NCI-H2081 treated with DMSO at 0.1 percent for 48 hours (cell line): Measurements from ENCODE around the gene IFNL1.
"Not testable (repeated sequence)": the region's sequence is repeated elsewhere in the genome, so short reads cannot be mapped to it uniquely, and the experiment has no call there.

Source experiments
- DNase-seq: peaks from one replicate; lab custom pipeline; 2025; lab: John Stamatoyannopoulos, UW

Gene IFNL1

DNA sequence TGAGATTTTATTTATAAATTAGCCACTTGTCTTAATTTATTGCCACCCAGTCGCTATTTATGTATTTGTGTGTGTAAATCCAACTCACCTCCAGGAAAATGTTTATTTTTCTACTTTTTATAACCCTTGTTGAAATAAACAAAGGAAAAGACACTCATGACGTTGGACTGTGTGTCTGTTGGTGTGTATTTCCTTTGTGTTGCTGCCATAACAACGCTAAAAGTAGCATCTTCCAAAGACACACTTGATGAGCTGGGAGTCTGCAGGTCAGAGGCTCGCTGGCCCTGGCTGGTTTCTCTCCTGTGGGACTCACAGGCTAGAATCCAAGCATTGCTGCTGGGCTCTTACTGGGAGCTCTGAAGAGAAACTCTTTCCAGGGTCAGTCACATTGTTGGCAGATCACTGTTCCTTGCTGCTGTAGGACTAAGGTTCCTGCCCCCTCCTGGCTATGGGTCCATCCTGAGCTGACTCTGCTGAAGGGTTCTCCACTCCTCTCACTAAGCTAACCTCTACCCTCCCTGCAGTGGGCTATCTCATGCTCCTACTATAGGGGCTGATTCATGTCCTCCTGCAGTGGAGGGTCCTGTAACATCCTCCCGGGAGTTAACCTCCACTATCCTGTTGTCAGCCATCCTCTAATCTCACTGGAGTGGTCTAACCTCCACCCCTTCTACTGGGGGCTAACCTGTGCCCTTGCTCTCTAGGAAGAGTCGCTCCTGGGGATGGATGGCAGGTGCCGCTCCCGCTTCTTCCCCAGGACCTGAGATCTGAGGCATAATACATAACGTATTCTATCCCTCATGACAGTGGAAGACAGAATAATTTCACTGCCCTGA lies 26.0 kb upstream of the IFNL1 start:
- DNase-seq: no peak

DNA sequence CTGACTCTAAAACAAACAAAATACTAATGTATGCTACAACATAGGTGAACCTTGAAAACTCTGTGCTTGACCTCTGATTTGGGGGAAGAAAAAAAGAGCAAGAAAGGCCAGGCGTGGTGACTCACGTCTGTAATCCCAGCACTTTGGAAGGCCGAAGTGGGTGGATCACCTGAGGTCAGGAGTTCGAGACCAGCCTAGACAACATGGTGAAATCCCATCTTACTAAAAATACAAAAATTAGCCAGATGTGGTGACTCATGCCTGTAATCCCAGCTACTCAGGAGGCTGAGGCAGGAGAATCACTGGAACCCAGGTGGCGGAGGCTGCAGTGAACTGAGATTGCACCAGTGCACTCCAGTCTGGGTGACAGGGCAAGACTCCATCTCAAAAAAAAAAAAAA lies 22.3 kb upstream of the IFNL1 start:
- DNase-seq: not testable (repeated sequence)

DNA sequence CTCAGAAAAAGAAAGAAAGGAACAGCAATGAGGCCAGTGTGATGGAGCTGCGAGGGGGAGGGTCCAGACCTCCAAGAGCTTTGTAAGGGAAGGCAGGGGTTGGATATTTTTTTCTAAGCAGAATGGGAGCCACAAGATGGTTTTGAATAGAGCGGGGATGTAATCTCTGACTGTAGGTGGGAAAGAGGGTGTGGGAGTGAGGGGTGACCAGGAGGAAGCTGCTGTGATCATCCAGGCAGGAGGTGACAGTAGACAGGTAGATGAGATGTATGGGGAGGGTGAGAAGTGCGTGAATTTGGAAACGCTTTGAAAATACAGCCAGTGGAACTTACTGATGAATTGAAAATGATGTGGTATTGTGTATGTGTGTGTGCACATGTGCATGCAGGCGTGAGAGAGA lies 20.6 kb upstream of the IFNL1 start:
- no peak for DNase-seq

DNA sequence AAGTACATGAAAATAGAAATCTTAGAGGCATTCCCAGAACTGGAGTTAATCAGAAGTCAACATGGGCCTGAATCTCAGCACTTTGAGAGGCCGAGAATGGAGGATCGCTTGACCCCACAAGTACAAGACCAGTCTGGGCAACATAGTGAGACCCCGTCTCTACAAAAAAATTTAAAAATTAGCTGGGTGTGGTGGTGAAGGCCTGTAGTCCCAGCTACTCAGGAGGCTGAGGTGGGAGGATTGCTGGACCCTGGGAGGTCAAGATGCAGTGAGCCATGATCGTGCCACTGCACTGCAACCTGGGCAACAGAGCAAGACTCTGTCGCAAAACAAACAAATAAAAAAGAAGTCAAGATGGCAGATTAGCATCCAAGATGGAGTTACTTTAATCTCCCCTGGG lies 19.5 kb upstream of the IFNL1 start:
- DNase-seq: no peak

DNA sequence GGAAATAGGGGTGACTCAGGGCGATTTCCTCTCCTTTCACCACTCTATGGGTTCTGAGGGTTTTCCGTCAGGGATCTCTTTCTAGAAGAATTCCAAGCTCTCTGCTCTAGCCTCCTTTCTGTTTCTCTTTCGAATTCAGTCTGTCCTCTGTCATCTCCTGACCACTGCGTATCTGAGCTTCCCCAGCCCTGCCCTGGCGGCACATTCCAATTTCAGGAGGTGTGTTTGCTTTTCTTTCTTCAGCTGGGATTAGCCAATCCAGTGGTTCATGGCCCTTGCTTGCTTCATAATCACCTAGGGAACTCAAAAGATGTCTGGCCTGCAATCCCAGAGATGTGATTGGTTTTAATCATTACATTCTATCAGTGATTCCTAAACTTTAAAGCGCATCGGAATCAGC lies 18.6 kb upstream of the IFNL1 start:
- no peak for DNase-seq

DNA sequence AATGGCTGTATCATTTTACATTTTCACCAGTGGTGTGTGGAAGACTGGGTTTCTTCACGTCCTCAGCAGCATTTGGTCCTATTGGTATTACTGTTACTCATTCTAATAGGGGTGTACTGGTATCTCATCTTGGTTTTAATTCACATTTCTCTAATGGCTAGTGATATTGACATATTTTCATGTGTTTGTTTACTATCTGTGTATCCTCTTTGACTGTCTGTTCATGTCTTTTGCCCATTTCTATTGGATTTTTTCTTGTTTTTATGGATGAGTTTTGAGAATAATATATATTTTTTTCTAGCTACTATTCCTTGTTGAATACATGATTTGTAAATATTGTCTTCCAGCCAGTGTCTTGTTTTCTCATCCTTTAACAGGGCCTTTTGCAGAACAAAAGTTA lies 14.2 kb upstream of the IFNL1 start:
- DNase-seq: no peak

DNA sequence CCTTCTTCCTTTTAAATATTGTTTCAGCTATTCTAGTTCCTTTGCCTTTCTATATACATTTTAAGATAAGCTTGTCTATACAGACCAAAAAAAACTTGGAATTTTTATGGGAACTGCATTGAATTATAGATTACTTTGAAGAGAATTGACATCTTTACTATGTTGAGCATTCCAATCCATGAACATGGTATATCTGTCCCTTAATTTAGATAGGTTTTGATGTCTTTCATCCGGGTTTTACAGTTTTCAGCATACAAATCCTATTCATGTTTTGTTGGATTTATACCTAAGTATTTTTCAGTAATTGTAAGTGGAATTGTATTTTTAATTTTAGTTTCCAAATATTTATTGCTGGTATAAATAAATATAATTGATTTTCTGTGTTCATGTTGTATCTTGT lies 12.2 kb upstream of the IFNL1 start:
- DNase-seq: no peak

DNA sequence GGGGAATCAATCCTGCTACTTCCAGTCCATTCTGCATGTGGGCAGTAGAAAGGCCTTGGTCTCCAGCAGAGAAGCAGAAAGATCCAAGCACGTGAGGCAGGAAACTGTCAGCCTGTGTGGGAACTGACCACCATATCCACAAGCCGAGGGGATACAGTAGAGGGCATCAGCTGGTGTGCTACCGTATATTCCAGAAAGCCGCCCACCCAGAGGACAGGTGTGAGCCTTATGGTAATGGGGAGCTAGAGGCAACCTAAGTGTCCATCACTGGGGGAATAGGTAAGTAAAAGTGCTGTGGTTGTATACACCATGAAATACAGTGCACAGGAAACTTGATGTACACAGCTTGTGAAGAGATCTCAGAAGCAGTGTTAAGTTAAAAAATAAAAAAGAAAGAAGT lies 2.8 kb upstream of the IFNL1 start:
- DNase-seq: no peak

DNA sequence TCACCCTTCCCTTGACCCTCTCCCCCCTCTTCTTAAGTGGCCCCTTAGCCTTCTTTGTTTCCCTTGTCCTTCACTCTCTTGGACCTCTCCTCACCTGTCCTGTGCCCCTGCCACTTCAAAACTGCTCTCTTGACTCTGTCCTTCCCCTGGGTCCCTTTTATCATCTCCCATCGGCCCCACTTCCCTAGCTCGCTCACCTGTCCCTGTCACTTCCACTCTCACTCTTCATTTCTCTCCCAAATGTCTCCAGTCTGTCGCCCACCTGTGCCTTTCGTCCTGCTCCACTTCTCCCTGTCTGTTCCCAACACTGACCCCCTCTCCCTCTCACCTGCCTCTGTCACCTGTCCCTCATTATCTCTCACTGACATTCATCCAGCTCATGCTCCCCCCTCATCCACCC lies 699 bp downstream of the IFNL1 start:
- DNase-seq: no peak

DNA sequence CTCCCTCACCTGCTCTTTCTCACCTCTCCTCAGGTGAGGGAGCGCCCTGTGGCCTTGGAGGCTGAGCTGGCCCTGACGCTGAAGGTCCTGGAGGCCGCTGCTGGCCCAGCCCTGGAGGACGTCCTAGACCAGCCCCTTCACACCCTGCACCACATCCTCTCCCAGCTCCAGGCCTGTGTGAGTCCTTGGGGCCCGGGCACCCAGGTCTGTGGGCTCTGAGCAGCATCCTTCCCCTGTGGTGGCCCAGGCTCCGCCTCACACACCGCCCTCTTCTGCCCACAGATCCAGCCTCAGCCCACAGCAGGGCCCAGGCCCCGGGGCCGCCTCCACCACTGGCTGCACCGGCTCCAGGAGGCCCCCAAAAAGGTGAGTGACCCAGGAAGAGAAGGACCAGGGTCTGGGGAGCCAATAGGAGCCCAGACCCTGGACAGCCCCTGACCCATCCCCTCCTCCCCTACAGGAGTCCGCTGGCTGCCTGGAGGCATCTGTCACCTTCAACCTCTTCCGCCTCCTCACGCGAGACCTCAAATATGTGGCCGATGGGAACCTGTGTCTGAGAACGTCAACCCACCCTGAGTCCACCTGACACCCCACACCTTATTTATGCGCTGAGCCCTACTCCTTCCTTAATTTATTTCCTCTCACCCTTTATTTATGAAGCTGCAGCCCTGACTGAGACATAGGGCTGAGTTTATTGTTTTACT lies 1.9 kb downstream of the IFNL1 start:
- no peak for DNase-seq

DNA sequence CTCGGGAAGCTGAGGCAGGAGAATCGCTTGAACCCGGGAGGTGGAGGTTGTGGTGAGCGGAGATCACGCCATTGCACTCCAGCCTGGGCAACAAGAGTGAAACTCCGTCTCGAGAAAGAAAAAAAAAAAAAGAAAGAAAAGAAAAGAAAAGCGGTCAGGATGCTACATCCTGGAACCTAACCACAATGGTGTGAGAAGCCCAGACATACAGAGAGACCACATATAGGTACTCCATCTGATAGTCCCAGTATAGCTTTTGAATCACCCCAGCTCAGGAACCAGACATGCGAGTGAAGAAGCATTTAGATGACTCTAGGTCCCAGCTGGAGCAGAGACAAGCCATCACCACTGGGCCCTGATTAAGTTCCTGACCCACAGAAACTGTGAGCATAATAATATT lies 3.2 kb downstream of the IFNL1 start:
- DNase-seq: no peak

DNA sequence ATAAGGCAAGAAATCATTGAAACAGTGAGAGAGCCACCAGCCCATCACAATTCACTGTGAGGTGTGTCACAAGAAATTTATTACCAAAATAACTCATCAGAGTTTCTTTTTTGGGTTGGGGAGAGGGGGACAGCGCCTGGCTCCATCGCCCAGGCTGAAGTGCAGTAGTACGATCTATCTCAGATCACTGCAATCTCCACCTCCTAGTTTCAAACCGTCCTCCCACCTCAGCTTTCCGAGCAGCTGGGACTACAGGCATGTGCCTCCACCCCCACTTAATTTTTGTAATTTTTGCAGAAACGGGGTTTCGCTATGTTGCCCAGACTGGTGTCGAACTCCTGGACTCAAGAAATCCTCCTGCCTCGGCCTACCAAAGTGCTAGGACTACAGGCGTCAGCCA lies 3.6 kb downstream of the IFNL1 start:
- no peak for DNase-seq

DNA sequence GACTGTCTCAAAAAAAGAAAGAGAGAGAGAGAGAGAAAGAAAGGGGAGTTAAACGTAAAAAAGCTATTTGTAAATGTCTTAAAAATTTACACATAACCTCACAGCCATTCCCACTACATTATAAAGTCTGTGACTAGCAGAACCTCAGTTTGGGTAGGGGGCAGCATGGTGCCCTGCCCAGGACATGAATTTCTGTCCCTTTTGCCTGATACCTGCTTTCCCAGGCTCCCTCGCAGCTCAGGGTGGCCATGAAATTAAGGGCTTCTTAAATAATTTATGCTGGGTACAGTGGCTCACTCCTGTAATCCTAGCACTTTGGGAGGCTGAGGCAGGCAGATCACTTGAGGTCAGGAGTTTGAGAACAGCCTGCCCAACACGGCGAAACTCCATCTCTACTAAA lies 4.8 kb downstream of the IFNL1 start:
- no peak for DNase-seq

DNA sequence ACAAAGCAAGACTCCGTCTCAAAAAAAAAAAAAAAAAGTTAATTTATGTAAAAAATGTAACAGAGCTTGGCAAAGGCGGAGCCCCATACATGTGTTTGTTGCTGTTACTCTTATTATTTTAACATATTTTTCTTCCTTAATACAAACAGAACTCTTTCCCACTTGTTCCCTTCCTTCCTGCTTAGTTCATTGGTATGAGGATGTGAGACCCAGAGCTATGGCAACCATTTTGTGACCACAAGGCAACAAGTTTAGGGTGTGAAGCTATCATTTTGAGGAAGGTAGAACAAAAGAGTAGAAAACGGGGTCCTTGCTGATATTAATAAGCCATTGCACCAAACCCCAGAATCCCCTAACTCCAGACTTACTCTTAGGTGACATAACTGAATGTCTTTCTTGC lies 5.4 kb downstream of the IFNL1 start:
- DNase-seq: no peak

DNA sequence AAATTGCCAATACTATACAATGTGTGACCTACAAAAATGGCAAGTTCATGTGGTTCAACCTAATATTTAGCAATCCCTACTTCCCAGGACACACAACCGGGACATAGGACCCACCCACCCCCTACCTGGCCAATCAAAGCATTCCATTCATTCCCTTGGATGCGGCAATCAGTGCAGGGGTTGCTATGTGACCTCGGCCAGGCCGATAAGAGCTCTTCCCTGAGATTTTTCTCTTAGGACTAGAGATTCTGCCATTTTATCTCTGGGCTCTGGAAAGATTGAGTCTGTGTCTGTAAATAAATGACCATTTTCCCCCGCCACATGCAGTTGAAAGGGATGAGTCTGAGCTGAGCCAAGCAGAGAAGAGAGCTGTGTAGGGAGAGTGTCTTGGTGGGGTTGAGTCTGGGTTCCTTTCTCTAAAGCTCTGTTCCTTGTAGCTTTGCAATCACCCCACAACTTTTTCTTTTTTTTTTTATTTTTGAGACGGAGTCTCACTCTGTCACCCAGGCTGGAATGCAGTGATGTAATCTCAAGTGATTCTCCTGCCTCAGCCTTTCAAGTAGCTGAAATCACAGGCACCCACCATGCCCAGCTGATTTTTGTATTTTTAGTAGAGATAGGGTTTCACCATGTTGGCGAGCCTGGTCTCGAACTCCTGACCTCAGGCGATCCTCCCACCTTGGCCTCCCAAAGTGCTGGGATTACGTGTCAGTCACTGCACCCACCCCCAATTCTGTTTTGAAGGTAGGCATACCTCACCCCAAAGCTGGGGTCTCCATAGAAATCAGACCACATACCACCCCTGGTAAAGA lies 7.4 kb downstream of the IFNL1 start:
- DNase-seq: no peak

DNA sequence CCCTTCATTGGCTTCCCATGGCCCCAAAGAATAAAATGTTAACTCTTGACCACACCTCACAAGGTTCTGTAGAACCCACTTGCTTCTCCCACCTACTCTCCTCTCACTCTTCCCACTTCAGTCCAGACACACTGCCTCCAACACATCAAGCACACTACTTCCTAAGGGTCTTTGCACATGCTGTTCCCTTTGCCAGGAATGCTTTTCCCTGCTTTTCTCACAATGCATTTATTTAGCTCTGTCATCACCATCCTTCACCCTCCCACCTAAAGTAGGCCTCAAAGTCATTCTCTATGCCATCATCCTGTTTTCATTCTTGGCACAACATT lies 7.9 kb downstream of the IFNL1 start:
- DNase-seq: no peak

DNA sequence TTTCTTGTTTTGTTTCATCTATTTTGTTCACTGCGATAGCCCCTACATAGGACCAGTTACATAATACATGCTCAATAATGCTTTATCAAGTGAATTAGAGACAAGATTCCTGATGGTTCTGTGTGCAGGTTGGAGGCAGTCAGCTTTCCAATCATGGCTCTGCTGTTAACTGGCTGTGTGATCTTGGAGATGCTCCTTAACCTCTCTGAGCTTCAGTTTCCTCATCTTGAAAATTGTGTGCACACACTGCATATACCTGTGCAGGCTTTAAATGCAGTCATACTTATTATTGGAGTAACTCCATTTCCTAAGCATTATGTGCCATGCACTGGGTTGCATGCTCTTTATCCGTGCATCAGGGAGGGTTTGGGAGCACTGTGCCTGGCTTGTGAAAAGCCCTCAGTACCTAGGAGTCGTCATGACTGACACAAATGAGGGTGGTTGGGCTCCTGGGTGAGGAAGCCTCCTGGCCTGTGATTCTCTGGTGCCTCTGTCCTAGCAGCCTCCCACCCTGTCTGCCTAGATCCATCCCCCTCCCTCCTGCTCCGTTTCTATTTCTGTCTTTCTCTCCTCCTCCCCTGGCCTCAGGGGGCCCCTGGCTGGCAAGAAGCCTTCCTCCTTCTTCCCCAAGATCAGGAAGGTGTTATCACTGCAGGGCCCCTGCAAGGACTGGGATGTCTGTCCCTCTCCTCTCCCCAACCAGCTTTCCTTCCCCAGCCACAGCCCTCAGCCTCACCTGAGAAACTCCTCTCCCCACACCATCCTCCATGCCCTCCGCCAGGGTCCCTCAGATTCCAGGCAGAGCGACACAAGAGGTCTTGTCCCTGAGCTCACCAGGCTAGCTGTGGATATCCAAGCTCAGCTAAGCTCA lies 8.7 kb downstream of the IFNL1 start:
- no peak for DNase-seq

DNA sequence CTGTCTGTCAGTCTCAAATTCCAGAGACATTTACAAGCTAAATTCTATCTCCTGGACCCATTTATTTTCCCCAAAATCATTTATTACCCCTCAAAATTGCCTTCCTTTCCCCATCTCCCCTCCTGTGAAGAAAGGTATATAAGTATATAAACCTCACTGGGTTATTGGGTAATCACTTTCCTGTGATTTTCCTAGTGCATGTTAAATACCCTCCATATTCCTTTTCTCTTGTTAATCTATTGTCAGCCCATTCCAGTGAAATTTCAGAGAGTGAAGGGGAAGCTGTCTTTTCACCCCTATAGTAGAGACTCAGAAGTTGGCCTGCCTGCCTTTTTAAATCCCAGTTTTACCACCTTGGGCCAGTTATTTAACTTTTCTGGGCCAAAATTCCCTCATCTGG lies 9.9 kb downstream of the IFNL1 start:
- no peak for DNase-seq

DNA sequence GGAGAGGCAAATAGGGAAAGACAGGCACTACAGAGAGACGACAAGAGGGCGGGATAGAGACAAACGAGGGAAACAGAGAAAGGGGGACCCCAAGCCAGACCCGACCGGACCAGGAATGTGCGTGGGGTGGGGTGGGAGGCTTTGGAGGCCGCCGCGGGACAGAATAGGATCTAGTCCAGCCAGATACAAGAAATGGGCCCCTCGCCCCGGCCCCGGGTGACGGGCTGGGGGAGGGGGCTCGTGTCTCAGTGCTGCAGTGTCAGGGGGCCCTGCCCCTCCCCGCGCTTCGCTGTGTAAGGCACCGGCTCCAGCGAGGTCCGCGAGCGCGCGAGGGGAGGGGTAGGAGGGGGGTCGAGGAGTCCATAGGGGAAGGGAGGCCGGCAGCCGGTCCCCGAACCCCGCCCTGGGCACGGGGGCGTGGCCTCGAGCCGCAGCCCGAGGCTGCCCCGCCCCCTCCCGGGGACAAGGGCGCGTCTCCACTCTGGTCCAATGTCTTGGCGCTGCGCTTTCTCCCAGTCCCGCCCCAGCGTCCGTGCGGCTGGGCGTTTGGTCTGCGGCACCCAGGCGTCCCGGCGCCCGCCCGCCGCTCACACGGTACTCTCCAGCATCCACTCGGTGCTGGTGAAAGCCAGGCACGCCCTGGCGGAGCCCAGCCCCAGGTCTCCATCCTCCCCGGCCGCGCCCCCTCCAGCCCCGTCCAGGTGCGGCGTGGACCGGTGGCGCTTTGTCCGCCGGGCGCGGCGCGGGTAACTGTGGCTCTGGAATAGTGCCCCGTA lies 11.0 kb downstream of the IFNL1 start:
- no peak for DNase-seq

DNA sequence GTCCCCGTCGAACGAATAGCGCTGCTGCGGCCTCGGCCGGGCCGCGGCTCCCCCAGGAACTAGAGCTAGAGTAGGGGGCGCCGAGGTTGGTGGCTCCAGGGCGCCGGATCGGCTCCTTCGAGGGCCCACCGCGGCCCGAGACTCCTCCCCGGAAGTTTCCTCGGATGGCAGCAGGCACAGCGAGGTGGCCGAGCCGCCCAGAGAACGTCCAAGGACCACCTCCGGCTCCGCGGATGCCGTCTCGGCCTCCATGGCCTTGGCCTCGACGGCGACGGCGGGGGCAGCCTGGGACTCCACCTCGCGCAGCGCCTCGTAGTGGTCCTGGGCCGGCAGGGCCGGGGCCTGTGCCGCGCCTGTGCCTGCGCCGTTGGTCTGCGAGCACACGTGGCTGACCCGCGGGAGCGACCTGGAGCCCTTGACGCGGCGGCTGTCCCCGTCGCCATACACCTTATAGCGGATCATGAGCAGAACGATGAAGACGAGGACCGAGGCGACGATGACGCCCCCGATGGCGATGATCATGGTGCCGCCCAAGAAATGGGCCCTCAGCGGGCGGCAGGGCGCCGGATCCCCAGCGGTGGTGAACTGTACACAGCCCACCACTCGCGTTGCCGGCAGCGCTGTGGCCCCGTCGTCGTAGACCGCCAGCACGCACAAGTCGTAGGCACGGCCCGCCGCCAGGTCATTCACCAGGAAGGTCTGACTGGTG lies 11.8 kb downstream of the IFNL1 start:
- no peak for DNase-seq
